GM12878 (cell line): ENCODE measurements around the gene CCDC106. TPM values are rescaled to one million over a fixed set of nuclear protein-coding genes. Genes with fewer than 3 reads are reported as not detected.

Source experiments
- ATAC-seq: fragments of 200-7000 bp; cut with Tn5 transposase; 3 replicates; pipeline ENCODE4 v1.9.1; 2020; ENCODE audit warnings: mild to moderate bottlenecking, moderate library complexity
- BruUV-seq: library from RNA; stranded (reverse); fragments of 400-500 nt; replicated peaks from 2 replicates; lab custom pipeline; 2021; lab: Mats Ljungman, UMichigan
- CTCF ChIA-PET: fragments of 300-600 bp; sonication (Branson Sonifier 250); formaldehyde crosslinking; extraction: SDS; loops from one replicate; lab custom pipeline; 2021; ENCODE audit warnings: inconsistent platforms; lab: Yijun Ruan, JAX
- POLR2A ChIA-PET: fragments of 350-600 bp; formaldehyde crosslinking; extraction: SDS; loops from one replicate; lab custom pipeline; 2021; ENCODE audit warnings: inconsistent platforms; lab: Charles Lee
- RAD21 ChIA-PET: fragments of 300-600 bp; sonication (Branson Sonifier 250); formaldehyde crosslinking; loops from one replicate; lab custom pipeline; 2023; ENCODE audit warnings: antibody characterized with exemption; ENCODE audit not compliant: unreplicated experiment; lab: Charles Lee
- SMC1A ChIA-PET: fragments of 300-600 bp; sonication (Branson Sonifier 250); formaldehyde crosslinking; loops from one replicate; lab custom pipeline; 2023; ENCODE audit not compliant: unreplicated experiment, uncharacterized antibody; lab: Charles Lee
- DNase-seq: peaks from one replicate; pipeline ENCODE4 v3.0.0-alpha.2; 2011; ENCODE audit warnings: low read depth, low spot score
- FAIRE-seq: peaks from 3 replicates; lab custom pipeline; 2011; peaks lifted over from hg19 to GRCh38; lab: Jason Lieb, UNC
- H2AFZ ChIP-seq: 2 replicates; pipeline ENCODE4 v1.6.0; 2011; ENCODE audit warnings: low read depth, low read length, control low read depth; ENCODE audit not compliant: control insufficient read depth
- H3K27ac ChIP-seq: 2 replicates; pipeline ENCODE4 v1.5.1; 2011; ENCODE audit warnings: control low read depth; ENCODE audit not compliant: control insufficient read depth, insufficient read depth
- H3K27me3 ChIP-seq, 2 experiments: replicated peaks in 1 of 2; 2 replicates each; pipeline versions ENCODE4 v1.6.0 to v1.6.1; 2011; ENCODE audit warnings: low read length in 1 of 2; ENCODE audit not compliant: control insufficient read depth in 2 of 2, insufficient read depth in 2 of 2
- H3K36me3 ChIP-seq, 2 experiments: 2 replicates each; pipeline ENCODE4 v1.5.1; 2011; ENCODE audit warnings: low read length in 1 of 2; ENCODE audit not compliant: control insufficient read depth in 2 of 2, insufficient read depth in 2 of 2
- H3K4me1 ChIP-seq: 2 replicates; pipeline ENCODE4 v1.6.1; 2011; ENCODE audit warnings: mild to moderate bottlenecking, low read length, moderate library complexity, mixed read lengths; ENCODE audit not compliant: control insufficient read depth, insufficient read depth
- H3K4me2 ChIP-seq: 2 replicates; pipeline ENCODE4 v1.6.0; 2011; ENCODE audit warnings: control low read depth; ENCODE audit not compliant: control insufficient read depth, insufficient read depth
- H3K4me3 ChIP-seq: fragments of 200-600 bp; sonication (generic); 2 replicates; pipeline ENCODE4 v1.5.1; 2016
- H3K79me2 ChIP-seq: 2 replicates; pipeline ENCODE4 v1.6.0; 2011; ENCODE audit warnings: low read length; ENCODE audit not compliant: control insufficient read depth, insufficient read depth
- H3K9ac ChIP-seq: 2 replicates; pipeline ENCODE4 v1.8.0; 2011; ENCODE audit warnings: low read length, control low read depth, mixed read lengths; ENCODE audit not compliant: control insufficient read depth, insufficient read depth
- H3K9me3 ChIP-seq: replicated peaks from 3 replicates; pipeline ENCODE4 v1.5.1; 2011; ENCODE audit warnings: mild to moderate bottlenecking, low read length; ENCODE audit not compliant: control insufficient read depth, insufficient read depth
- H4K20me1 ChIP-seq: 2 replicates; pipeline ENCODE4 v1.6.0; 2011; ENCODE audit not compliant: control insufficient read depth, insufficient read depth
- ASH2L ChIP-seq: fragments of 300-600, 200-600 bp; sonication (generic); IDR thresholded peaks from 2 replicates; pipeline ENCODE4 v1.6.1; 2017; ENCODE audit warnings: low read depth, mild to moderate bottlenecking, borderline replicate concordance
- ATF2 ChIP-seq: IDR thresholded peaks from 2 replicates; pipeline ENCODE4 v1.6.1; 2012; ENCODE audit warnings: low read length, inconsistent platforms
- CHD2 ChIP-seq: IDR thresholded peaks from 2 replicates; pipeline ENCODE4 v1.6.1; 2011; ENCODE audit warnings: low read depth, low read length, improper control_type of control experiment, borderline replicate concordance
- LARP7 ChIP-seq: fragments of 450-650 bp; IDR thresholded peaks from 2 replicates; pipeline ENCODE4 v1.6.1; 2017; ENCODE audit warnings: mild to moderate bottlenecking
- MYC ChIP-seq: IDR thresholded peaks from 2 replicates; pipeline ENCODE4 v1.6.1; 2011; ENCODE audit warnings: mild to moderate bottlenecking, low read length, moderate library complexity, inconsistent platforms; ENCODE audit not compliant: insufficient read depth, insufficient replicate concordance, insufficient read length, severe bottlenecking
- NBN ChIP-seq: fragments of 450-650 bp; IDR thresholded peaks from 2 replicates; pipeline ENCODE4 v1.6.1; 2016
- NFIC ChIP-seq: IDR thresholded peaks from 2 replicates; pipeline ENCODE4 v1.6.1; 2012; ENCODE audit warnings: low read depth, mild to moderate bottlenecking, inconsistent platforms, low read length, moderate library complexity
- RBBP5 ChIP-seq: fragments of 200-600 bp; sonication (generic); conservative IDR thresholded peaks from 2 replicates; pipeline ENCODE4 v1.6.1; 2016
- SMAD5 ChIP-seq: IDR thresholded peaks from 2 replicates; pipeline ENCODE4 v1.6.1; 2016; ENCODE audit warnings: antibody characterized with exemption, low read depth
- SRF ChIP-seq, 2 experiments: IDR thresholded peaks; 2 replicates each; pipeline ENCODE4 v1.6.1; 2011; ENCODE audit warnings: low read depth in 2 of 2, low read length in 2 of 2, mild to moderate bottlenecking in 1 of 2, moderate library complexity in 1 of 2
- STAT3 ChIP-seq: IDR thresholded peaks from 2 replicates; pipeline ENCODE4 v1.6.1; 2011; ENCODE audit warnings: low read depth, low read length, improper control_type of control experiment
- WGBS: methylation state at CpG from one replicate; pipeline ENCODE4 v1.1.6; 2016; ENCODE audit warnings: low lambda C conversion rate; ENCODE audit not compliant: insufficient replicate concordance, insufficient coverage; ENCODE audit errors: missing lambda C conversion rate; 5-methylcytosine and 5-hydroxymethylcytosine counted together
- in situ Hi-C: fragments of 300-500 bp; cut with MboI; formaldehyde crosslinking; loops from 9 replicates; pipeline ENCODE4 v1.14.3; 2018; ENCODE audit warnings: mixed read lengths
- intact Hi-C: fragments of 100-400 bp; cut with micrococcal nuclease; formaldehyde crosslinking; loops from one replicate; pipeline ENCODE4 v1.14.2; 2022; ENCODE audit not compliant: unreplicated experiment
- polyA plus RNA-seq, 11 experiments: library from polyadenylated mRNA; depleted of rRNA in 4 of 11; unstranded in 6 of 11; stranded (reverse) in 5 of 11; fragments of >200 nt; fragmentation: Nextera tagmentation in 4 of 11; fragmentation: Illumina TruSeq in 1 of 11; extraction: Ambion mirVana in 4 of 11; extraction: Trizol in 1 of 11; gene quantifications; 1 replicate in 1 of 11; 2 replicates in 10 of 11; pipeline versions ENCODE4 v1.2.1 to v1.2.3, GENCODE V29; 2011 to 2016; ENCODE audit warnings: inconsistent platforms in 2 of 11, missing spikeins in 2 of 11, low read depth in 1 of 11
- total RNA-seq, 4 experiments: library from RNA; depleted of rRNA in 3 of 4; stranded (reverse); fragments of >200 nt in 3 of 4; fragmentation: Illumina TruSeq in 1 of 4; extraction: Trizol in 1 of 4; gene quantifications; 2 replicates each; pipeline versions ENCODE4 v1.2.1 to v1.2.3, GENCODE V29; 2013 to 2021
- TF ChIP-seq, protein P1 (sequence below): fragments of 450-650 bp; IDR thresholded peaks from 2 replicates; pipeline ENCODE4 v1.6.1; 2017; ENCODE audit warnings: borderline replicate concordance

CCDC106 gene
- total and polyA plus RNA-seq, 10 of the 15 experiments (the other 5 are each of a cell fraction or from before 2014, with no cell fraction given): 0.04 to 35.9 (median 19.8) TPM

- in situ Hi-C loops: no loop called here
Measured at GRCh38 chr19:55693336-55693974, 45.4 kb downstream of the CCDC106 start.

DNA sequence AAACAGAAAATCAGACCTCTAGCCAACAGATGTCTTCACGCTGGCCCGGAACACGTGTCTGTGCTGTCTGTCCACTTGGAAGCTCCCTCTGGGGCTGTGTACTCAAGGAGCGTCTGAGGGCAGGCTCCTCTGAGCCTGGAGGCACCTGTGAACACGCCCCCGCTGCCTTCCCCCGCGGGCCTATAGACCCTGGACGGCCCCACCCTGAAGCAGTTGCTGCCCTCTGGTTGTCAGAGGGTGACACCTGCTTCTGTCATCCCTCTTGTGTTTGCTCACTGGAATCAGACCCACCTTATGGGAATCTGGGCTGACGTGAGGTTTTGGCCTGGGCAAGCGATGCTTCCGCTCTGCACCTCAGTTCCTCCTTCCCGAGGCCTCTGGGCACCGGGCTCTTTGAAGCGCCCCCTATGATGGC, 46.2 kb downstream of the CCDC106 start:
- no peaks in the 10 kb centered on the region for H4K20me1 ChIP-seq
- WGBS: 99% methylated on average over 15 of the region's 15 CpGs
- ATAC-seq: no peak
- H3K27ac ChIP-seq: no peak overlapping the region
- POLR2A ChIA-PET: no interaction called here
- no peak overlapping the region for H3K4me2 ChIP-seq
- no peak overlapping the region for H3K4me3 ChIP-seq
- RAD21 ChIA-PET: no interaction called here
- no peaks in the 10 kb centered on the region for H3K9me3 ChIP-seq
- no peak for DNase-seq
- CTCF ChIA-PET: interaction anchor here (1.2 to 1.3 kb wide), 2 partner anchors 10 to 61 kb away, joined by 3 read pairs; no protein-coding TSS in a partner anchor
- no peak overlapping the region for H3K9ac ChIP-seq
- TF ChIP-seq NBN (no peak), CHD2 (no peak), RBBP5 (no peak), ATF2 (no peak), SRF (IDR thresholded peaks at IDR 0.05; ENCODE audit: low read depth in 2 of 2, low read length in 2 of 2) (no peak), ASH2L (no peak), SMAD5 (no peak)
- no peaks in the 10 kb centered on the region for H3K79me2 ChIP-seq
- BruUV-seq: no TSS peak
- FAIRE-seq: no peak
- no peak overlapping the region for H2AFZ ChIP-seq
- SMC1A ChIA-PET: no interaction called here
- intact Hi-C loops (no loop called here), in situ Hi-C loops (no loop called here)
- H3K4me1 ChIP-seq: no peaks in the 10 kb centered on the region
- peaks cover 9 to 36% of the 10 kb centered on the region in 2 experiments; a peak in 3 of 4 replicates for H3K36me3 ChIP-seq
- no peaks in the 10 kb centered on the region for H3K27me3 ChIP-seq

More at GRCh38 chr19:55693336-55693974, 45.4 kb downstream of the CCDC106 start:
- intact Hi-C loops: no loop called here
- ChIA-PET RAD21 (no interaction called here), SMC1A (no interaction called here), POLR2A (no interaction called here), CTCF (interaction anchor here (1.2 to 1.3 kb wide), 2 partner anchors 11 to 61 kb away, joined by 3 read pairs; no protein-coding TSS in a partner anchor)
- BruUV-seq: no TSS peak
- DNase-seq (no peak), ATAC-seq (no peak), FAIRE-seq (no peak)
- Histone ChIP-seq H3K9me3 (no peaks in the 10 kb centered on the region), H3K9ac (no peak overlapping the region), H4K20me1 (no peaks in the 10 kb centered on the region), H3K36me3 (peaks cover 9 to 41% of the 10 kb centered on the region in 2 experiments; a peak in 3 of 4 replicates), H3K4me1 (no peaks in the 10 kb centered on the region), H2AFZ (no peak overlapping the region), H3K4me3 (no peak overlapping the region), H3K79me2 (no peaks in the 10 kb centered on the region), H3K4me2 (no peak overlapping the region), H3K27me3 (no peaks in the 10 kb centered on the region), H3K27ac (no peak overlapping the region)
- TF ChIP-seq LARP7 (no peak), MYC (no peak), NFIC (no peak), STAT3 (no peak)
- TF ChIP-seq, protein P1, sequence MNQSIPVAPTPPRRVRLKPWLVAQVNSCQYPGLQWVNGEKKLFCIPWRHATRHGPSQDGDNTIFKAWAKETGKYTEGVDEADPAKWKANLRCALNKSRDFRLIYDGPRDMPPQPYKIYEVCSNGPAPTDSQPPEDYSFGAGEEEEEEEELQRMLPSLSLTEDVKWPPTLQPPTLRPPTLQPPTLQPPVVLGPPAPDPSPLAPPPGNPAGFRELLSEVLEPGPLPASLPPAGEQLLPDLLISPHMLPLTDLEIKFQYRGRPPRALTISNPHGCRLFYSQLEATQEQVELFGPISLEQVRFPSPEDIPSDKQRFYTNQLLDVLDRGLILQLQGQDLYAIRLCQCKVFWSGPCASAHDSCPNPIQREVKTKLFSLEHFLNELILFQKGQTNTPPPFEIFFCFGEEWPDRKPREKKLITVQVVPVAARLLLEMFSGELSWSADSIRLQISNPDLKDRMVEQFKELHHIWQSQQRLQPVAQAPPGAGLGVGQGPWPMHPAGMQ: no peak
- 95% methylated on average over 20 of the region's 20 CpGs for WGBS
